ENCODE data around the gene PDK4.
"Not testable (repeated sequence)": the region's sequence is repeated elsewhere in the genome, so short reads cannot be mapped to it uniquely, and the experiment has no call there.

The PDK4 gene

GRCh38 chr7:95558864-95559263 lies 37.5 kb downstream of the PDK4 start:
- no peak for DNase-seq

GRCh38 chr7:95556777-95557176 lies 39.5 kb downstream of the PDK4 start:
- no peak for DNase-seq

- DNase-seq: no peak
Observed at GRCh38 chr7:95553939-95554338, 42.4 kb downstream of the PDK4 start.

GRCh38 chr7:95552010-95552926 lies 44.0 kb downstream of the PDK4 start:
- not testable (repeated sequence) for DNase-seq

- DNase-seq: no peak
Observed at GRCh38 chr7:95550546-95550945, 45.8 kb downstream of the PDK4 start.

GRCh38 chr7:95549818-95550529 lies 46.3 kb downstream of the PDK4 start:
- no peak for DNase-seq

DNA sequence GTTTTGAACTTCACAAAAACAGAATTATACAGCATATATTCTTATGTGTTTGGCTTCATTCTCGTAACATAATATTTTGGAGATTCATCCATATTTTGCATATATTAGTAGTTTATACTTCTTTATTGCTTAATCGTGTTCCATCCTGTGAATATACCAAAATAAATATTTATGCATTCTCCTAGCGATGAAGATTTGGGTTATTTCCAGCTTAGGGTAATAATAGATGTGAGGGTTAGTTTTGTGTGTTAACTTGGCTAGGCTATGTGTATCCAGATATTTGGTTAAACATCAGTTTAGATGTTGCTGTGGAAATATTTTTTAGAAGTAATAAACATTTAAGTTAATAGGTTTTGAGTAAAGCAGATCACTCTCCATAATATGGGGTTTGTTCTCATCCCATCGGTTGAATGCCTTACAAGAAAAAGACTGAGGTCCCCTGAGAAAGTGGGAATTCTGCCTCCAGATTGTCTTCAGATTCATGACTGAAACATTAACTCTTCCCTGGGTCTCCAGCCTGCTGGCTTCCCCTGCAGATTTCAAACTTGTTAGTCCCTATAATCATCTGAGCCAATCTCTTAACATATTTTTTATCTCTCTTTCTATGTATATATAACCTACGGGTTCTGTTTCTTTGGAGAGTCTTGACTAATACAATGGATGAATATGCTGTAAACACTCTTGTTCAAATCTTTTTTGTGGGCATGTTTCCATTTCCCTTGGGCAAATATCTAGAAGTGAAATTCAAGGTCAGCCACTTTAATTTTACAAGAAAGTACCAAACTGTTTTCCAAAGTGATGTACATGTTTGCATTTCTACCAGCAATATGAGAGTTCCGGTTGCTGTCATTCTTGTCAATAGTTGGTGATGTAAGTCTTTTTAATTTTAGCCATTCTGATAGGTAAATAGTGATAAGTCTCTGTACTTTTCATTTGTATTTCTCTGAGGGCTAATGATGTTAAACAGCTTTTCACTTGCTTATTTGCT lies 48.7 kb downstream of the PDK4 start:
- no peak for DNase-seq

- no peak for DNase-seq
Observed at GRCh38 chr7:95546647-95547046, 49.7 kb downstream of the PDK4 start.

GRCh38 chr7:95545673-95546072 lies 50.6 kb downstream of the PDK4 start:
- DNase-seq: no peak

DNA sequence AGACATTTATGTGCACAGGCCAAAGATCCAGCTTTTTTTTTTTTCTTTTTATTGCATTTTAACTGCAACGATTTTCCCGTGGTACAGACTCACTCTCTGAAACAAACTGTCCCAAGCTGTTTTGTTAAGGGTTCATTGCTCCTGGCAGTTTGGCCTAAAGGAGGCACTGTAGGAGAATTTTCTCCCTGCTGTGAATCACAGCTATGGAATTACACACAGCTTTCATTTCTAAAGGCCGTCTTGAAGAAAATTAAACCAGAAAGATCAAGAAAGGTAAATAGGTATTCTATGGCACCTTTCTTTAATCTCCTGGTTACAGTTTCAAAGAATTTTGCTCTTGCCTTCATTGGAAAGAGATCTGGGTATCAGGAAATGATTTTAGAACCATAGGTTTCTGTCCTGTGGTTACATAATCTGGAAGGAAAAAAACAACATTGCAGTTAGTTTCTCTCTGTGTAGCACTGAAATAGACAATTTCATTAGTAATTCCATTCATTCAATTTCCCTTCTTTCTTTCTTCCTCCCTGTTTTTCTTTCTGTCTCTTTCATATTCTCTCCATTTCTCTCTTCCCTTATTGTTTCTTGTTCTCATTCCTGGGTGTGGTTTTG lies 51.2 kb downstream of the PDK4 start:
- no peak for DNase-seq

DNA sequence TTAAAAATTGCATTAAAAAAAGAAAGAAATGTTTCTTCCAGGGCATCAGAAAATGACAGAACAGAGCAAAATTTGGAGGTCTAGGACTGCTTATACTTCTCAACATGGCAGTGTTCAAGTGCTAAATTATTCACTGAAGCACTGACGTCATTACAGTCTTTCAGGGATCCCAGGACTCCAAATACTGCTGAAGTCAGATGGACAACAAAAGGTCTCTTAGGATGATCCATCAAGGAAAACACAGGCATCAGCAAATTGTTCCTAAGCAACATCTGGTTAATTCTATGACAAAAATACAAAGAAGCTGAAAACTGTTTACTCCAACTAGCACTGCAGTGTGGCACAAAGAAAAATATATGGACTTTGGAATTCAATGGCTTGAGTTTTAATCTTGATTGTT lies 52.1 kb downstream of the PDK4 start:
- DNase-seq: no peak

GRCh38 chr7:95543312-95543711 lies 53.0 kb downstream of the PDK4 start:
- no peak for DNase-seq

DNA sequence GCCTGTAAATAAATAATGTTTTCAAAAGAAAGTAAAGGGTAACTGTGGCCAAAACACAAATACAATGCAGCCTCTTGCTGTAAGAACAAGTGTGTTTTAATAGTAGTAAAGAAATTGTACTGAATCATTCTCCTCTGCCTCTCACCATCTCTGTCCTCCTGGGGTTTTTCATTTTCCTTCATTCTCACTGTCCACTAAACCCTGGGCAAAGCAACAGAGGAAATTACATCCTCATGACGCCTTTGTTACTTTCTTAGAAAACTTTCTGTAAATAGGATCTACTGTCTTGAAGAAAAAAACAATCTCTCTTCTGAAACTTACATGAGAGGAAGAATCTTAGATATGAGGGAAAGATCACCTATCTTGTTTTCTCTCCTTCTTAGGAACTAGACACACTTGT lies 56.0 kb downstream of the PDK4 start:
- DNase-seq: no peak

DNA sequence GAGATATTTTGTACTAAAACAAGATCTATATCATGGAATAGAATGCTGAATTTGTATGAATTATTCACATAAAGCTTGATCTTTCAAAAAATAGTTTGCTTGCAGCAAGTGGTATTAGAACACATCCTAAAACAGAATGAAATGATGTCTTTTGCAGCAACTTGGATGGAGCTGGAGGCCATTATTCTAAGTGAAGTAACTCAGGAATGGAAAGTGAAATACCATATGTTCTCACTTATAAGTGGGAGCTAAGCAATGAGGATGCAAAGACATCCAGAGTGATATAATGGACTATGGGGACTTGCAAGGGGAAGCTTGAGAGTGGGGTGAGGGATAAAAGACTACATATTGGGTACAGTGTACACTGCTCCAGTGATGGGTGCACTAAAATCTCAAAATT lies 56.9 kb downstream of the PDK4 start:
- no peak for DNase-seq

GRCh38 chr7:95537468-95537867 lies 58.8 kb downstream of the PDK4 start:
- no peak for DNase-seq

- no peak for DNase-seq
Observed at GRCh38 chr7:95536656-95537311, 59.5 kb downstream of the PDK4 start.

- DNase-seq: no peak
Observed at GRCh38 chr7:95535662-95536061, 60.7 kb downstream of the PDK4 start.

- no peak for DNase-seq
Observed at GRCh38 chr7:95534796-95535195, 61.5 kb downstream of the PDK4 start.
